ENCODE data around the gene HMGXB3. TPM values are rescaled to one million over a fixed set of nuclear protein-coding genes. Genes with fewer than 3 reads are reported as not detected.
A peak's percentile ranks its signal among the peaks of the same experiment; 100 is the strongest.
"Not testable (repeated sequence)": the region's sequence is repeated elsewhere in the genome, so short reads cannot be mapped to it uniquely, and the experiment has no call there.

Gene HMGXB3
- total RNA-seq, 1 donor from 2014 or later: 40.5 TPM

GRCh38 chr5:150022681-150023080, 22.1 kb downstream of the HMGXB3 start:
- Mint-ChIP-seq H3K4me1 (ENCODE audit: unreplicated experiment) (no peaks in the 10 kb centered on the region), H3K27me3 (no peaks in the 10 kb centered on the region), H3K27ac (no peak overlapping the region), H3K36me3 (peaks cover 41% of the 10 kb centered on the region), H3K9me3 (no peaks in the 10 kb centered on the region), H3K4me3 (no peak overlapping the region)
- TF ChIP-seq, protein P1, sequence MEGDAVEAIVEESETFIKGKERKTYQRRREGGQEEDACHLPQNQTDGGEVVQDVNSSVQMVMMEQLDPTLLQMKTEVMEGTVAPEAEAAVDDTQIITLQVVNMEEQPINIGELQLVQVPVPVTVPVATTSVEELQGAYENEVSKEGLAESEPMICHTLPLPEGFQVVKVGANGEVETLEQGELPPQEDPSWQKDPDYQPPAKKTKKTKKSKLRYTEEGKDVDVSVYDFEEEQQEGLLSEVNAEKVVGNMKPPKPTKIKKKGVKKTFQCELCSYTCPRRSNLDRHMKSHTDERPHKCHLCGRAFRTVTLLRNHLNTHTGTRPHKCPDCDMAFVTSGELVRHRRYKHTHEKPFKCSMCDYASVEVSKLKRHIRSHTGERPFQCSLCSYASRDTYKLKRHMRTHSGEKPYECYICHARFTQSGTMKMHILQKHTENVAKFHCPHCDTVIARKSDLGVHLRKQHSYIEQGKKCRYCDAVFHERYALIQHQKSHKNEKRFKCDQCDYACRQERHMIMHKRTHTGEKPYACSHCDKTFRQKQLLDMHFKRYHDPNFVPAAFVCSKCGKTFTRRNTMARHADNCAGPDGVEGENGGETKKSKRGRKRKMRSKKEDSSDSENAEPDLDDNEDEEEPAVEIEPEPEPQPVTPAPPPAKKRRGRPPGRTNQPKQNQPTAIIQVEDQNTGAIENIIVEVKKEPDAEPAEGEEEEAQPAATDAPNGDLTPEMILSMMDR (conservative IDR thresholded peaks at IDR 0.05): no peak
- no peak for DNase-seq (ENCODE audit: extremely low spot score, unreplicated experiment)

- no peaks in the 10 kb centered on the region for H3K9me3 Mint-ChIP-seq
- DNase-seq (ENCODE audit: extremely low spot score, unreplicated experiment): no peak
- H3K27ac Mint-ChIP-seq: no peak overlapping the region
- H3K4me3 Mint-ChIP-seq: no peak overlapping the region
- H3K27me3 Mint-ChIP-seq: no peaks in the 10 kb centered on the region
- H3K36me3 Mint-ChIP-seq: peaks cover 40% of the 10 kb centered on the region
- no peaks in the 10 kb centered on the region for H3K4me1 Mint-ChIP-seq (ENCODE audit: unreplicated experiment)
- TF ChIP-seq, protein P1 (conservative IDR thresholded peaks at IDR 0.05): no peak
Measured at GRCh38 chr5:150023136-150023535, 22.6 kb downstream of the HMGXB3 start.

DNA sequence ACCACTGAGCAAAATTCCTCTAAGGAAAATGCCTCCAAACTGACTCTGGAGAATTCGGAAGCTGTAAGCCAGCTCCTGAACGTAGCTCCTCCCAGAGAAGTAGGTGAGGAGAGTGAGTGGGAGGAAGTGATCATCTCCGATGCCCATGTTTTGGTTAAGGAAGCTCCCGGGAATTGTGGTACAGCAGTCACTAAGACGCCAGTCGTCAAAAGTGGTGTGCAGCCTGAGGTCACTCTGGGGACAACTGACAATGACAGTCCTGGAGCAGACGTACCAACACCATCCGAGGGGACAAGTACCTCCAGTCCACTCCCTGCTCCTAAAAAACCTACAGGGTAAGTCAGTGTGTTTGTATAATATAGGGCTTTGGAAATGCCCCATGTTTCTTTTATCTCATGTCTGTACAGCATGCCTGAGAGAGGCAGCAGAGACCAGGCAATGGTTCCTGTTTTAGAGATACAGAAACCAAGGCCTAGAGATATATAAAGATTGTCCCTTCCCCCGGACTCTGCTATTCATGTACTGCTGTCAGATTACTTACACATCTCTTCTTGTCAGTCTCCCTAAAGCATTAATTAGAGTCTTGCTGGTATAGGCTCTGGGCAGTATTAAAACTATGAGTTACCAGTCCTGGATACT, 23.9 kb downstream of the HMGXB3 start:
- no peaks in the 10 kb centered on the region for H3K4me1 Mint-ChIP-seq (ENCODE audit: unreplicated experiment)
- no peak overlapping the region for H3K27ac Mint-ChIP-seq
- no peaks in the 10 kb centered on the region for H3K9me3 Mint-ChIP-seq
- TF ChIP-seq, protein P1 (conservative IDR thresholded peaks at IDR 0.05): no peak
- H3K27me3 Mint-ChIP-seq: no peaks in the 10 kb centered on the region
- H3K36me3 Mint-ChIP-seq: peaks cover 30% of the 10 kb centered on the region
- DNase-seq (ENCODE audit: extremely low spot score, unreplicated experiment): no peak
- H3K4me3 Mint-ChIP-seq: no peak overlapping the region

- Mint-ChIP-seq H3K4me3 (no peak overlapping the region), H3K36me3 (peaks cover 34% of the 10 kb centered on the region), H3K27me3 (no peaks in the 10 kb centered on the region), H3K4me1 (ENCODE audit: unreplicated experiment) (no peaks in the 10 kb centered on the region), H3K9me3 (no peaks in the 10 kb centered on the region), H3K27ac (peak overlapping the region; percentile 48)
- no peak for DNase-seq (ENCODE audit: extremely low spot score, unreplicated experiment)
- TF ChIP-seq, protein P1 (conservative IDR thresholded peaks at IDR 0.05): no peak
Measured at GRCh38 chr5:150026682-150027172, 26.2 kb downstream of the HMGXB3 start.

GRCh38 chr5:150028047-150028446, 27.5 kb downstream of the HMGXB3 start:
- not testable (repeated sequence) for H3K27me3 Mint-ChIP-seq; H3K9me3 Mint-ChIP-seq; DNase-seq (ENCODE audit: extremely low spot score, unreplicated experiment); H3K4me3 Mint-ChIP-seq; H3K4me1 Mint-ChIP-seq (ENCODE audit: unreplicated experiment)
- H3K27ac Mint-ChIP-seq: peak overlapping the region; percentile 12
- peaks cover 33% of the 10 kb centered on the region for H3K36me3 Mint-ChIP-seq

DNA sequence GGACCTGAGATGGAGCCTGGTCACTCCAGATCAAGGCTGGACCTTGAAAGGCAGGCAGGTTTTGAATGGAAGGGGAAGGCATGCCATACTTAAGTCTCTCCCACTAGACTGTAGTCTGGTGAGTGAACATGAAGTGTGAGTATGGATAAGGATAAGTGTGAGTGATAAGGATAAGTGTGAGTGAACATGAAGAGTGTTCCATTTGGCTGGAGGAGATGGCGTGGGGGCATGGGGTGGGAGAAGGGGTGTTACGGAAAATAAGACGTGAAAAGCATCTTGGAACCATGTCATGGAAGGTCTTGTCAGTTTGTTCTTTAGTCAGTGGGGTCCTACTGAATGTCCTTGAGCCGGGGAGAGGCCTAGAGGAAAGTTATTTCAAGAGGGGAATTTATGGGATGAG, 32.8 kb downstream of the HMGXB3 start:
- H3K27ac Mint-ChIP-seq: no peak overlapping the region
- TF ChIP-seq, protein P1 (conservative IDR thresholded peaks at IDR 0.05): no peak
- peaks cover 63% of the 10 kb centered on the region for H3K36me3 Mint-ChIP-seq
- peaks cover 32% of the 10 kb centered on the region for H3K4me1 Mint-ChIP-seq (ENCODE audit: unreplicated experiment)
- no peaks in the 10 kb centered on the region for H3K9me3 Mint-ChIP-seq
- DNase-seq (ENCODE audit: extremely low spot score, unreplicated experiment): no peak
- H3K4me3 Mint-ChIP-seq: no peak overlapping the region
- H3K27me3 Mint-ChIP-seq: no peaks in the 10 kb centered on the region

Measured in type B pancreatic cell (in vitro differentiated cells).